Epidermal melanocyte (primary cell): ENCODE data around the gene PEX1.
"Not testable (repeated sequence)": the region's sequence is repeated elsewhere in the genome, so short reads cannot be mapped to it uniquely, and the experiment has no call there.

ENCODE experiments used
- DNase-seq: peaks from one replicate; pipeline ENCODE4 v3.0.0; 2011; ENCODE audit warnings: low spot score; ENCODE audit not compliant: insufficient read length

The PEX1 gene

GRCh38 chr7:92528188-92528957, at the start of gene PEX1, which contains the start of gene RBM48:
Gene PEX1, minus strand, starts transcription at chr7:92528520. Its CDS starts 85 bp downstream, at chr7:92528435.
Gene RBM48, plus strand, starts transcription at chr7:92528795. Its CDS starts 19 bp downstream, at chr7:92528814.
- DNase-seq = peak; percentile 93

- no peak for DNase-seq
Measured at GRCh38 chr7:92576296-92576695, 48.0 kb upstream of the PEX1 start.

GRCh38 chr7:92569137-92569536, 40.8 kb upstream of the PEX1 start:
- DNase-seq = no peak

- no peak for DNase-seq
Measured at GRCh38 chr7:92567460-92567859, 39.1 kb upstream of the PEX1 start.

GRCh38 chr7:92563345-92563744, 35.0 kb upstream of the PEX1 start:
- DNase-seq = no peak

- DNase-seq = no peak
Measured at GRCh38 chr7:92560602-92561001, 32.3 kb upstream of the PEX1 start.

- DNase-seq = no peak
Measured at GRCh38 chr7:92557808-92558362, 29.6 kb upstream of the PEX1 start.

- DNase-seq = no peak
Measured at GRCh38 chr7:92557249-92557648, 28.9 kb upstream of the PEX1 start.

- DNase-seq = no peak
Measured at GRCh38 chr7:92550194-92550593, 21.9 kb upstream of the PEX1 start.

- DNase-seq = no peak
Measured at GRCh38 chr7:92547579-92547978, 19.3 kb upstream of the PEX1 start.

- DNase-seq = no peak
Measured at GRCh38 chr7:92546856-92547497, 18.7 kb upstream of the PEX1 start.

GRCh38 chr7:92545116-92545515, 16.8 kb upstream of the PEX1 start:
- not testable (repeated sequence) for DNase-seq

- DNase-seq = not testable (repeated sequence)
Measured at GRCh38 chr7:92543542-92543941, 15.2 kb upstream of the PEX1 start.

GRCh38 chr7:92534572-92534971, 6.3 kb upstream of the PEX1 start:
- no peak for DNase-seq

- no peak for DNase-seq
Measured at GRCh38 chr7:92528958-92529264, 591 bp upstream of the PEX1 start.

- DNase-seq = no peak
Measured at GRCh38 chr7:92527300-92528187, 776 bp downstream of the PEX1 start.

GRCh38 chr7:92523110-92523509, 5.2 kb downstream of the PEX1 start:
- DNase-seq = no peak

GRCh38 chr7:92520024-92520423, 8.3 kb downstream of the PEX1 start:
- DNase-seq = no peak

- DNase-seq = no peak
Measured at GRCh38 chr7:92517631-92518030, 10.7 kb downstream of the PEX1 start.

GRCh38 chr7:92513167-92513902, 15.0 kb downstream of the PEX1 start:
- DNase-seq = no peak

- no peak for DNase-seq
Measured at GRCh38 chr7:92508946-92509345, 19.4 kb downstream of the PEX1 start.
